GM12878 (cell line): ENCODE data around the gene NFKBIA. TPM values are rescaled to one million over a fixed set of nuclear protein-coding genes. Genes with fewer than 3 reads are reported as not detected.

Experiments
- CHD4 ChIP-seq: fragments of 200-600 bp; sonication (generic); IDR thresholded peaks from 2 replicates; pipeline ENCODE4 v1.6.1; 2016; ENCODE audit warnings: mild to moderate bottlenecking
- FOXK2 ChIP-seq: fragments of 450-650 bp; IDR thresholded peaks from 2 replicates; pipeline ENCODE4 v1.6.1; 2017; ENCODE audit warnings: mild to moderate bottlenecking, moderate library complexity
- IRF5 ChIP-seq: fragments of 450-650 bp; IDR thresholded peaks from 2 replicates; pipeline ENCODE4 v1.6.1; 2017; ENCODE audit warnings: borderline replicate concordance
- JUNB ChIP-seq: IDR thresholded peaks from 2 replicates; pipeline ENCODE4 v1.6.1; 2016; ENCODE audit warnings: antibody characterized with exemption, mild to moderate bottlenecking
- NFYB ChIP-seq: IDR thresholded peaks from 2 replicates; pipeline ENCODE4 v1.6.1; 2011; ENCODE audit warnings: low read depth, mild to moderate bottlenecking, low read length, improper control_type of control experiment, moderate library complexity; ENCODE audit not compliant: insufficient read depth
- NR2F1 ChIP-seq: fragments of 450-650 bp; conservative IDR thresholded peaks from 2 replicates; pipeline ENCODE4 v1.6.1; 2017; ENCODE audit warnings: mild to moderate bottlenecking
- POLR2A ChIP-seq: IDR thresholded peaks from 2 replicates; pipeline ENCODE4 v1.6.1; 2011; ENCODE audit warnings: low read depth, mild to moderate bottlenecking, low read length
- PRDM15 ChIP-seq: fragments of 450-650 bp; formaldehyde crosslinking; IDR thresholded peaks from 2 replicates; pipeline ENCODE4 v1.4.0; 2020; ENCODE audit warnings: mild to moderate bottlenecking, moderate library complexity
- RB1 ChIP-seq: fragments of 450-650 bp; formaldehyde crosslinking; IDR thresholded peaks from 2 replicates; pipeline ENCODE4 v1.6.1; 2017; ENCODE audit warnings: mild to moderate bottlenecking, borderline replicate concordance
- SMAD5 ChIP-seq: IDR thresholded peaks from 2 replicates; pipeline ENCODE4 v1.6.1; 2016; ENCODE audit warnings: antibody characterized with exemption, low read depth
- TAF1 ChIP-seq: IDR thresholded peaks from 2 replicates; pipeline ENCODE4 v1.6.1; 2011; ENCODE audit warnings: mild to moderate bottlenecking, low read depth, low read length, borderline replicate concordance
- USF1 ChIP-seq: IDR thresholded peaks from 2 replicates; pipeline ENCODE4 v1.6.1; 2011; ENCODE audit warnings: borderline replicate concordance, low read depth, mild to moderate bottlenecking, moderate library complexity, mixed read lengths, low read length; ENCODE audit not compliant: insufficient read depth; ENCODE audit errors: extremely low read length
- YBX1 ChIP-seq: fragments of 450-650 bp; IDR thresholded peaks from 2 replicates; pipeline ENCODE4 v1.6.1; 2016; ENCODE audit warnings: antibody characterized with exemption
- ZBTB33 ChIP-seq: fragments of 450-650 bp; IDR thresholded peaks from 2 replicates; pipeline ENCODE4 v1.6.1; 2017; ENCODE audit warnings: mild to moderate bottlenecking
- ZNF687 ChIP-seq: fragments of 450-650 bp; IDR thresholded peaks from 2 replicates; pipeline ENCODE4 v1.6.1; 2017; ENCODE audit warnings: mild to moderate bottlenecking, moderate library complexity
- polyA plus RNA-seq, 11 experiments: library from polyadenylated mRNA; depleted of rRNA in 4 of 11; unstranded in 6 of 11; stranded (reverse) in 5 of 11; fragments of >200 nt; fragmentation: Nextera tagmentation in 4 of 11; fragmentation: Illumina TruSeq in 1 of 11; extraction: Ambion mirVana in 4 of 11; extraction: Trizol in 1 of 11; gene quantifications; 1 replicate in 1 of 11; 2 replicates in 10 of 11; pipeline versions ENCODE4 v1.2.1 to v1.2.3, GENCODE V29; 2011 to 2016; ENCODE audit warnings: inconsistent platforms in 2 of 11, missing spikeins in 2 of 11, low read depth in 1 of 11
- total RNA-seq, 4 experiments: library from RNA; depleted of rRNA in 3 of 4; stranded (reverse); fragments of >200 nt in 3 of 4; fragmentation: Illumina TruSeq in 1 of 4; extraction: Trizol in 1 of 4; gene quantifications; 2 replicates each; pipeline versions ENCODE4 v1.2.1 to v1.2.3, GENCODE V29; 2013 to 2021

The NFKBIA gene
- total and polyA plus RNA-seq, 10 of the 15 experiments (the other 5 are each of a cell fraction or from before 2014, with no cell fraction given) = 123 to 419 (median 267) TPM

GRCh38 chr14:35400648-35401421 lies 3.7 kb downstream of the NFKBIA start (continued):
- TF ChIP-seq USF1 (no peak), PRDM15 (CRISPR knock-in tag) (no peak), TAF1 (no peak), SMAD5 (0 out of 2 replicates have a peak, but pooled peaks have one; percentile 75), ZNF687 (0 out of 2 replicates have a peak, but pooled peaks have one; percentile 20), RB1 (no peak), ZBTB33 (no peak), IRF5 (no peak), POLR2A (peak; percentile 77), FOXK2 (no peak; the same call in 1 of the 2 replicates), NR2F1 (no peak), YBX1 (no peak), JUNB (no peak), NFYB (no peak), CHD4 (no peak)
